ENCODE measurements around the gene PDLIM5.

GRCh38 chr4:94507281-94507680 lies 55.5 kb downstream of the PDLIM5 start:
- TF ChIP-seq EZH2 (IDR thresholded peaks at IDR 0.05; ENCODE audit: low read length) = no peak
- TF ChIP-seq CTCF (optimal IDR thresholded peaks at IDR 0.05 in 1 of 3, IDR thresholded peaks at IDR 0.05 in 1 of 3, conservative IDR thresholded peaks at IDR 0.05 in 1 of 3; ENCODE audit: extremely low read depth in 1 of 3, insufficient read depth in 2 of 3, low read length in 3 of 3) = no peak
